Myocyte (in vitro differentiated cells): ENCODE results near the gene BSND. TPM values are rescaled to one million over a fixed set of nuclear protein-coding genes. Genes with fewer than 3 reads are reported as not detected.

Experiments
- DNase-seq: peaks from one replicate; pipeline ENCODE4 v3.0.0-alpha.2; 2012; ENCODE audit warnings: low read depth
- total RNA-seq: library from RNA; depleted of rRNA; stranded (reverse); fragments of >200 nt; gene quantifications from 2 replicates; pipeline ENCODE4 v1.2.3, GENCODE V29; 2014

Gene BSND
- total RNA-seq, 1 donor from 2014 or later = not detected

DNA sequence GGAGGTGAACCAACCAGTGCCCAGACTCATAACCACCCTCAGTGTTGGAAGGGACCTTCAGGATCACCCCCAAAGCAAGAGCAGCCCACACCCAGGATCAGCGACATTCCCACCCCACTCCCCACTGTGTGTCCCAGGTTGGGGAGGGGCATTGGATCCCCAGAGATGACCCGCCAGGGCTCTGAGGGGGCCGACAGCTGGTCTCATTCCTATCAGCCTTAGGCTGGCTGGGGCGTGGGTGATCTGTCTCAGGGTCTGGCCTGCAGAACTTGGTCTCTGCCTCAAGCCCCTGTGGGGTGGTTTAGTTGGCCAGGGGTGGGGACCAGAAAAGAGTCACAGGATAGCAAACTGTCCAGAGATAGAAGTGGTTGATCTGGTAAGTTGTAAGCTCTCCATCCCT is 7.8 kb upstream of the BSND start:
- no peak for DNase-seq

DNA sequence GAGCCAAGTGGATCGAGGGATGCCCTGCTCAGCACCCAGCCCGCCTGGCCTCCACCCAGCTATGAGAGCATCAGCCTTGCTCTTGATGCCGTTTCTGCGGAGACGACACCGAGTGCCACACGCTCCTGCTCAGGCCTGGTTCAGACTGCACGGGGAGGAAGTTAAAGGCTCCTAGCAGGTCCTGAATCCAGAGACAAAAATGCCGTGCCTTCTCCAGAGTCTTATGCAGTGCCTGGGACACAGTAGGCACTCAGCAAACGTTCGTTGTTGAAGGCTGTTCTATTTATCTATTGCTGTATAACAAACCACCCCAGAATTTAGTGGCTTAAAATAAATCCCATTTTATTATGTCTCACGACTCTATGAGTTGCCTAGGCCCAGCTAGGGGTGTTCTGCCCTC is 6.8 kb upstream of the BSND start:
- no peak for DNase-seq

DNA sequence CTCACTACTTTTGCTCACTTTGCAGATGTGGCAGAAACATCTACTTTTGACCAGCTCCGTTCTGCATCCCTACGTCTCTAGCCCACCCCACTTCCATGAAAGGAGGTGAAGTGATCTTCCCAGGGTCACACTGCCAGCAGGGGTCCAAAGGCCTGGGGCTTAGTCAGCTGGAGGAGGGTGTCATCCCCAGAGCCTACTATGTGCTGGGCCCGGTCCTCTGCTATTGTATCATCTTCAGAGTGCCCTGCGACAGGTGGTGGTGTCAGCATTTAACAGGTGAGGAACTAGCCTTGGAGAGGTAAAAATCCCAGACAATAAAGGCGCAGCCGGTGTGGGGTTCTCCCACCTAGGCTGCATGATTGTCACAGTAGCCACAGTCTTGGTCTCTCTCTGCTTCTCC is 5.6 kb upstream of the BSND start:
- no peak for DNase-seq

DNA sequence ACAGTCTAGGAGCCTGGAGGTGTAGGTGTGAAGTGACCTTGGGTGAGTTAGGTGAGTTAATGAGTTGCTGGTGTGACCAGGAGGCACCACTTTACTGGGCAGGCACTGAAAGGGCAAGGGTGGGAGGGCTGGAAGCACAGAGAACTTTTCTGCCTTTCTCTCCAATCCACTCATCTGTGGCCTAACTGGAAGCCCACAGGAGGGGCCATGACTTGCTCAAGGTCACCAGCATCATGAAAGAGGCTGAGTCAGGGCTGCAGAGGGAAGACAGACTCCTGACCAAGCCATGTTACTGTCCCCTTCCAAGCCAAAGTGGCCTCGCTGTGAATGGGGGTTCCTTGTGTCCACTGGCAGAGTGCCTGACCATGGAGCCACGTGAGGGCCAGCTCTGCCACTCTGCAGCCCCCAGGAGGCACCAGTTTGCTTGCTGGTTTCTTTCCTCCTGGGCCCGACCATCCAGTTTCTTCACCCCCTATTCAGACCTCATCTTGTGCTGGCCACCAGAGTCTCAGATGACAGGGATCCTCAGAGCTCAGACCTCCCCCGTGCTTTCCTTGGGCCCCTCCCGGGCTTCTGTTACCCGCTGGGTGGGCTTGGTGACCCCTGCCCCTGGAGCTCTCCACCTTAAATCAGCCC is 4.3 kb upstream of the BSND start:
- no peak for DNase-seq

DNA sequence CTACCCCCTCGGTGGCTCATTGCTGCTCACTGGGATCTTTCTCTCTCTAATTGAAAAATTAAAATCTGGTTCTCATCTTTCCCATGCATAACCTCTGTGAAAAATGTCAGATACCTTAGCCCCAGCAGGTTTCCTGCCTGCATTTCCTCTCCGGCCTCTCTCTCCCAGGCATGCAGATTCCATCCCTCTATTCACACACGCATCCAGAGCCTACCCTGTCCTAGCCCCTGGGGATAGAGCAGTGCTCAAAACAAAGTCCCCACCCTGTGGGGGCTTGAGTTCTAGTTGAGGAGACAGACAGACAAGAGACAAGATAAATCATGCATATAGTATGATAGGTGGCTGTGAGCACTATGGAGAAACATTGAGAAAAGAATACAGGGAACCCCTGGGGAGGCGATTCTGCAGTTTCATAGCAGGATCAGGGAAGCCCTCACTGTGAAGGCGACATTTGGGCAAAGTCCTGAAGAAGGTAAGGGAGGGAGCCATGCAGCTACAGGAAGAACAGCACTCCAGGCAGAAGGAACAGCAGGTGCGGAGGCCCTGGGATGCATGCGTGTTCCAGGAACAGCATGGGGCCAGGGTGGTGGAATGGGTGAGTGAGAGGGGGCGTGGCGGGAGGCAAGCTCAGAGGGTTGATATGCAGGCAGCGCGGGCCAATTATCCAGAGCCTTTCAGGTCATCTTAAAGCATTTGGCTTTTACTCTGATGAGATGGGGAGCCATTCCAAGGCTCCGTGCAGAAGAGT is 3.5 kb upstream of the BSND start:
- no peak for DNase-seq

DNA sequence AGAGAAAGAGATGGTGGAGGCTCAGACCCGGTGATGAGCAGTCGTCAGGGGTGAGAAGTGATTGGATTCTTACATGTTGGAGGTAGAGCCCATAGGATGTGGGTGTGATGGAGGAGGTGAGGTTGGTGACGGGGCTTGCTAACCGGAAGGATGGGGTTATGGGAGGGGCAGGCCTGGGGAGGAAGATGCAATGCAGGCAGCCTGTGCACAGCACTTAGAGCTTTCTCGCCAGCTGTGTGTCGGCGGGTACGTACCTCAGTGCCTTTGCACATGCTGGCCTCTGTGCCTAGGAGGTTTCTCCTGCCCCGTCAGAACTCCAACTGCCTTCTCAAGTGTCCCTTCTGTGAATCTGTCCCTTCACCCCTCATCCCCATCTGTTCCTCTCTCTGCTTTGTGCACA is 2.9 kb upstream of the BSND start:
- DNase-seq = no peak

DNA sequence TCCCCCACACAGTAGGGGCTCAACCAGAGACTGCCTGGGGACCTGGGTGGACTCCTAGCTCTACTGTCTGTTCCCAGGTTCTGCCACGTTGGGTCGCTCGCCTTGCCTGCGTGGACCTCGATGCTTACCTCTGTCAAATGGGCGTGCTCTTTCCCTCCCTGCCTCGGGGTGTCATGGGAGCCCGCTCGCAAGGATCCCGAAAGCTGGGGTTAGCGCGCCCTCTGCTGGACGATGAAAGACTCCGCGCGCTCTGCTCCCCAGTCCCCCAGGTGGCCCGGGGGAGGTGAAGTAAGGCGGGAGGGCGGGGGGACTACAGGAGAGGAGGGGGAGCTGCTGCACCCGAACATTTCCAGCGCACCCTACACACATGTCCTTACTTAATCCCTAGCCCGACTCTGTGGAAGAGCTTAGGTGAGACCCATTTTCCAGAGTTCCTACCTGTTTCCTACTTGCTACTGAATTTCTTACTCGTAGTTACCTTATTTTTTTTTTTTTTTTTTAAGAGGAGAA is 2.3 kb upstream of the BSND start:
- DNase-seq = peak; percentile 80

DNA sequence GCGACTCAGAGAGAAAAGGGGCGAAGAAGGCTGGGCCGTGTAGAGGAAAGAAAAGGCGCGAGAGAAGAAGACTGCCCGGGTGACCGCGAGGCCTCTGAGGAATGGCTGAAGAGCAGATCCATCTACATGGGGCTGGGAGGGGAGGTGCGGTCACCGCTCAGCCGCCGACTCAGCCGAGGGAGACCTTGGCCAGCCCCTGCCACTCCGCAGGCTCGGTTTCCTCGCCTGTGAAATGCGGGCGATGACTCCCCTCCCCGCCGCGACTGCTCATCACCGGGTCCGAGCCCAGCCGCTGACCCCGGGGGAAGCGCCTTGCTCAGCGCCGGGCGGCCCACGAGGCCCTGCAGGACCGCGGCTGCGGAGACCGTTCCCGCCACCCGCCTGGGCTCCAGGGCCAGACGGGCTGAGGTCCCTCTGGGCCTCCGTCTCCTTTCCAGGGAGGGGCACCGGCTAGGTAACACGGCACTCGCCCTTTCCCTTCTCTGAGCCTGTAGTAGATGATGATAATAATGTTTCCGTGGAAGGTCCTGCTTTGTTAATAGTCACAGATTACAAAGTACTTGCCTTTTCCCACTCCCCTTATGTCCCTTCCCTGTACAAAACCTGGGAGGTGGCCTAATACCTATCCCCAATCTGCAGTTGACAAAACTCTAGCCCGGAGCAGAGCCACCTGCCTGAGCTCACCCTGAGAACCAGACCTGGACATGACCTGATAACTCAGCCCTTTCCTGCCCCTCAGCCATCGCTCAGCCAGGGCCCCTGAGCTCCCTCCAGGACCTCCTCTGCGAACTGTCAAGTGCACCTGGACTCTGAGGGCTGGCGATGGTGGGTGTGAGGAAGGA is 1.6 kb upstream of the BSND start:
- no peak for DNase-seq

DNA sequence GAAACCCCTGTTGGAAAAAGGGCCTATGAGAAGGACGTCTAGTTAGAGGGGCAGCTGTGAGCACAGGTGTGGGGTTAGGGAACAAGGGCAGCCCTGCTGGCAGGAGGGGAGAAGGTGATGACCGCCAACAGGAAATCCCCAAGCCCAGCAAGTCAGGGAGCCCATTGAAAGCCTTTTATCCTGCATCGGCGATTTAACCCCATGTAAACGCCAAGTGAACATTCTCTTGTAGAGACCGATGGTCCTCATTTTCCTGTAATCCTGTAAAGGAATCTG is 1.1 kb upstream of the BSND start:
- DNase-seq = no peak

DNA sequence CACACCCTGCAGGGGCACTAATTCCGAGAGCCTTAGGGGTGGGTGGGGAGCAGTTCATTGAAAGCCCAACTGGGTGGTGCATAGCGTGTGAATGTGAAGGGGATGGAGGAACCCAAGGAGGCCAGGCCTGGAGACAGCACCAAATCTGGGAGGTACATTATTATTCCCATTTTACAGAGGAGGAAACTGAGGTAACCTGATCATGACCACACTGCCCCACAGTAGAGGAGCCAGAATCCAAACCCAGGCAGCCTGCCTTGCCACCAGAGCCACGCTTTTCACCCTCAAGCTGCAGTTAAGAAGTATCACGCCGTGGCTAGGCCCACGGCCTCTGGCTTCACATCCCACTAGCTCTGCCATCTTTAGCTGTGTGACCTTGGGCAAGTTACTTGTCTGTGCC is 633 bp upstream of the BSND start:
- DNase-seq = no peak

DNA sequence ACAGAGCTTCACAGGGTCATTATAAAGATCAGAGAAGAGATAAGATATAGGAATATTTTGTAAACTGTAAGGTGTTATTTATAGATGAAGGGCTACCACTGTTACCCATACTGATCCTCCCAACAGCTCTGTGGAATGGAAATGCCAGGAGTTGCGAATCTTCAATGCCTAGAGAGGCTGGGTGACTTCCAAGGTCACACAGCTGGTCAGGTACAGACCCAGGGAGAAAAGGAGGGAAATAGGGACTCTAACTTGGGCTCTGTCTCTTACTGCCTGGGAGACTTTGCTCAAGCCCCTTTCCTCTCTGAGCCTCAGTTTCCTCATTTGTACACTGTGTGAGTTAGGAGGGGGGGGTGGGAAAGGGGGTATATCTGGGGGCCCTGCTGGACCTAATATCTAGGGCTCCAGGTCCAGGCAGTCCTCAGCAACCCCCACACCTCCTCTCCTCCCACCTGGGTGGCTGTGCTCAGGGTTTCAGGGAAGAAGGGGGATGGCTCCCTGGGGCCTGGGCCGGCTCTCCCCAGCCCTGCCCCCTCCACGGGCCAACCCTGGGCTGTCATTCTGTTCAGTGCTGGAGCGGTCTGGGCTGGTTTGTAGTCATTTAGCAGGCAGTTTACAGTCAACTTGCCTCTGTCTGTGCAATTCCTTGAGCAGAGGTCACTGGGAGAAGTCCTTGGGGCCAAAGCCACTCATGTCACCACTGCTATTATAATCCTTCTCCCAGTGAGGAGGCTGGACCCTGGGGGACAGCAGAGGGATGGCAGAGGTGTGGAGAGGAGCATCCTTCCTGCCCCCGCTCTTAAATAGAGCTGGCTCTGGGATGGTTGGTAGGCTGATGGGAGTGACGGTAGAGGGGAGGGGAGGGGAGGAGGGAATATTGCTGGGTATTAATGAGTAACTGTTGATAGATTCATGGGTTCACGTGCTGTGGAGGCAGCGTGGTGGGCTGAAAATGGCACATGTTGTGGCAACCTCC is 1.7 kb downstream of the BSND start:
- no peak for DNase-seq

DNA sequence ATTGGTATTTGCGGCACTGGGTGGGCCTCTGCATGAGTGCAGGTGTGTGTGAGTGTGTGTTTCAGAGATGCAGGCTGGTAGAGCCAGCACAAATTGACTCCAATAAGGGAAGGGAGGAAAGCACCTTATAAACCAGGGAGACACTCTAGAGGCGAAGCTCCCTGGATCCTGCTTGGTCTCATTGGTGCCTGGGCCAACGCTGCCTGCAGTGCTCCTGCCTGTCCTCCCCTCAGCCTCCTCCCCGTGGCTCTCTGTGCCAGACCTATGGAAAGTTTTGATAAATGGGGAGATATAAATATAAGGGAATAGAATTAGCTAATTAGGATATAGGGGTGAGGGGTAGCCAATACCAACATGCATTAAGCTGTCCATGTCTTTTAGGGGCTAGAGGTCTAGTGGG is 2.6 kb downstream of the BSND start:
- no peak for DNase-seq

DNA sequence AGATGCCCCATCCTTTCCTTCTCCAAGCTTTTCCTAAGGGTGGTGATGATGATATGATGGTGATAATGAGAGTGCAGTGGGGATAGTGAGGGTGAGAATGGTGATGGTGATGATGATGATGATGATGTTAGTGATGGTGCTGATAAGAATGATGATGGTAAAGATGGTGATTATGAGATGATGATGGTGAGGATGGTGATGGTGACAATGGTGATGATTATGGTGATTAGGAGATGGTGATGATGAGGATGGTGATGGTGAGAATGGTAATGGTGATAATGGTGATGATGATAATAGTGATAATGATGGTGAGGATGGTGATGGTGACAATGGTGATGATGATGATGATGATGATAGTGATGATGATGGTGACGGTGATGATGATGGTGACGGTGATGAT is 4.0 kb downstream of the BSND start:
- DNase-seq = no peak

DNA sequence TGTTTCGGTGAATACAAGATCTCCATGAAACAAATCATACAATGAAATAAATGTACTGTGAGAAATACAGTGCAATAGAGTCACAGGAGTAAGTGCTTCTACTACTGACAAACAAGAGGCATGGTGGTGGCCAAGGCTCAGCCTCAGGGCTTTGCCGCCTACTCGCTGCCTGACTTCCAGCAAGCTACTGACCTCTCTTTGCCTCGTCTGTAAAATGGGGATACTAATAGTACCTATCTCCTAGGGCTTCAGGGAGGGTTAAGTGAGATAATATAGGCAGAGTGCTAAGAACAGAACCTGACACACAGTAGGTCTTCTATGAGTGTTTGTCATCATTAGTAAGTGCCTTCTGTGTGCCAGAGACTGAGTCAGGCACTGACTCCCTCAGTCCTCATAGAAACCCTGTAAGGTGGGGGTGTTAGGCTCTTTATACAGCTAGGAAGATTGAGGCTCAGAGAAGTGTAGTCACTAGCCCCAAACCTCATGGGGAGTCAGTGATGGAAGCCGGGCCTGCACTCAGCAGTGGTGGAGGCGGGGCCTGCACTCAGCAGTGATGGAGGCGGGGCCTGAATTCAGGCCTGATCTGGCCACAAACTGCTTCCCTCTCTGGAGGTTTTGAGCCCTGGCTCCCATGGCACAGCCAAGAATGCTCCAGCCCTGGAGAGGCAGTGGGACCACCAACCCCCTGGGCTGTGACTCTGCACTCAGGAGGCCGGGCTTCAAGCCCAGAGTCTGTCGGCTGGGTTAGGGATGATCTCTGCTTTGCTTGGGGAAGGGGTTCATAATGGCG is 6.8 kb downstream of the BSND start:
- DNase-seq = no peak

DNA sequence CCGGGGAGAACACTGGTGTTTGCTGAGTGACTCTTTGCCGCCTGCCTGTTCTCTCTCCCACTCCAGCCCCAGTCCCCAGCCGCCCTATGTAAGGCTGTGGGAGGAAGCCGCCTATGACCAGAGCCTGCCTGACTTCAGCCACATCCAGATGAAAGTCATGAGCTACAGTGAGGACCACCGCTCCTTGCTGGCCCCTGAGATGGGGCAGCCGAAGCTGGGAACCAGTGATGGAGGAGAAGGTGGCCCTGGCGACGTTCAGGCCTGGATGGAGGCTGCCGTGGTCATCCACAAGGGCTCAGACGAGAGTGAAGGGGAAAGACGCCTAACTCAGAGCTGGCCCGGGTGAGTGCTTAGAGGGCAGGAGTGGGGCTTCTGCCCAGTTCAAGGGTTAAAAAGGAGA is 8.2 kb downstream of the BSND start:
- DNase-seq = no peak

DNA sequence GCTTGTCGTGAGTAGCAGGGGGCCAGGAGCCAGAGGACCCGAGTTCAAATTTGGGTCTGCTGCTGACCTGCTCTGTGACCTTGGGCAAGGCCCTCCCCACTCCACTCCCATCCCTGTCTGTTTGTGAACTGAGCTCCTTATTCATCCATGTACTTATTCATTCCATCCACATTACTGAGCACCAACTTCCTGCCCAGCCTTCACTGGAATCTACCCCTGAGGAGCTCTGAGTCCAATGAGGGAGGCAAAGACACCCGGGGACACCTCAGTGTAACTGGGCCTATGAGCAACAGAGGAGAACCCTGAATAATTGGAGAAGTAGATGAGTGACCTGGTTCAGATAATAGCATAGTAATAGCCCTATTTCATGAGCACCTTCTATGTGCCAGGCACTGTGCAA is 8.9 kb downstream of the BSND start:
- no peak for DNase-seq

DNA sequence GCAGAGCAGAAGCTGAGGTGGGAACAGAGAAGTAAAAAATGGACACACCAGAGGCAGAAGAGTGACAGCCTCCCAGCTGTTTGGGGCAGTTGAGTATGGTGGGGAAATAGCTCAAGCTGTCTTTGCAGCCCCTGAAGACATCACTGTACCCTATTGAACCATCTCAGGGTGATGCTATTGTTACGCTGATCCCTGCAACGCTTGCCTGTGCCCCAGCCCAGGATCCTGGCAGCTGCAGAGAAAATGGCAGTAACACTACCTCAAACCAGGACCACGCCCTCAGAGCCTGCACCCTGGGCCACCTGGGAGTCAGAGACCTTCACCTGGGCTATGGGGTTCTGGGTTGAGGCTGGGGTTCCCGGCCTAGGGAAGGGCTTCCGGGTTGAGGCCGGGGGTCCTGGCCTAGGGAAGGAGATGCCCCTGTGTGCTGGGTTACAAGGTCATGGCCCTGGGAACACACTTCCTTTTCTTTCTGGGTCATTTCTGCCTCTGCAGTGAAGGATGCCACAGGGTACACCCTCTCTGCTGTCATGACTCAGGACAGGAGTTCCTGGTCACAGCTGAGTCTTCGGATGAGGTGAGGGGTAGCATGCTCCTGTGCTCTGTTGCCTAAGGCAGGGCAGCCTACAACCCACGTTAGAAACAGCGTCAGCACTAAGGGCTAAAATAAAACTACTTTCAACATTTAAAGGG is 11.6 kb downstream of the BSND start:
- DNase-seq = no peak

DNA sequence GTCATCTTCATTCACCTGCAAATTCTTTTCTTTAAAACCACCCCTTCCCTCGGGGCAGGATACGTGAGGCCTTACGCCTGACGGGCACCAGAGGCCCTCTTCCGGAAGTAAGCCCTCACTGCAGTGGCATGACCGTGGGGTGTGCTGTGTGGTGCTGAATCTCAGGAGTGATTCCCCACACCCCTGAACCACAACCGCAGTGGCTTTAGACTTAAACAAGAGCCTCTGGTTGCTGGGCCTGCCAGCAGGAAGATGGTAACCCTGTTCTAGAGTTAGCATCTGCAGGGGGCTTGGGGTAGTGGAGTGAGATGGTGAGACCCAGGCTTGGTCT is 12.1 kb downstream of the BSND start:
- no peak for DNase-seq

DNA sequence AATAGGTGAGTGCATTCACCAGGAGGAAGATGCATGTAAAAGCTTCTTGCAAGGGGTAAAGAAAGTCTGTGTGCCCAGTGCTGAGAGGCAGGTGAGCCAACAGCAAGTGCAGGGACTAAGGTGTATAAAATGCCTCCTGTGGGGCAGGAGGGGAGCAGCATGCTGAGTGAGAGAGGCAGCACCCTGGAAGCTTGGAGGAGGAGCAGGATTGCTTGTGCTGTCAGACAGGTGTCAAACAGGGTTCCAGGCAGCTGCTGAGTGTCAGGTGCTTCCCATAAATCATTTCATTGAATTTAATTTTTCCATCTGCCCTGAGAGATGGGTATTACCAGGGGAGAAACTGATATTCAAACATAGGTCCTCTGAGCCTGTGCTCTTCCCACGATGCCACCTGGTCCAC is 13.9 kb downstream of the BSND start:
- peak; percentile 40 for DNase-seq

DNA sequence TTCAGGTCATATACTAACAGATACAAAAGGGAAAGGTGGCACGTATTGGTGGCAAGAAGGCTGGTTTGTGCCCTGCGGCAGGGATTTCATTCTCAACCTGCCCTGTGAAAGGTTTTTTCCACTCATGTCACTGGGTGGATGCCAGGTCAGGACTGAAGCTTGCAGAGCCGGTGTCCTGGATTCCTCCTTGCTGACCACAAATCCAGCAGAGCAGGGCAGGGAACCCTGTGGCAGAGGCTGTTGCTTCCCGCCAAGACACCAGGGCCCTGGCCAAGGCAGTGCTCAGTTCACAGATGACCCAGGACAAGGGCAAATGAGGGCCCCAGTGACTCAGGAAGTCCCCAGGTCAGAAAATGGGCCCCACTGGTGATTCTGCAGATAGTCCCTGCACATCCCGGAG is 16.4 kb downstream of the BSND start:
- DNase-seq = peak; percentile 66
